ENCODE results near the gene CFAP65.

The CFAP65 gene

DNA sequence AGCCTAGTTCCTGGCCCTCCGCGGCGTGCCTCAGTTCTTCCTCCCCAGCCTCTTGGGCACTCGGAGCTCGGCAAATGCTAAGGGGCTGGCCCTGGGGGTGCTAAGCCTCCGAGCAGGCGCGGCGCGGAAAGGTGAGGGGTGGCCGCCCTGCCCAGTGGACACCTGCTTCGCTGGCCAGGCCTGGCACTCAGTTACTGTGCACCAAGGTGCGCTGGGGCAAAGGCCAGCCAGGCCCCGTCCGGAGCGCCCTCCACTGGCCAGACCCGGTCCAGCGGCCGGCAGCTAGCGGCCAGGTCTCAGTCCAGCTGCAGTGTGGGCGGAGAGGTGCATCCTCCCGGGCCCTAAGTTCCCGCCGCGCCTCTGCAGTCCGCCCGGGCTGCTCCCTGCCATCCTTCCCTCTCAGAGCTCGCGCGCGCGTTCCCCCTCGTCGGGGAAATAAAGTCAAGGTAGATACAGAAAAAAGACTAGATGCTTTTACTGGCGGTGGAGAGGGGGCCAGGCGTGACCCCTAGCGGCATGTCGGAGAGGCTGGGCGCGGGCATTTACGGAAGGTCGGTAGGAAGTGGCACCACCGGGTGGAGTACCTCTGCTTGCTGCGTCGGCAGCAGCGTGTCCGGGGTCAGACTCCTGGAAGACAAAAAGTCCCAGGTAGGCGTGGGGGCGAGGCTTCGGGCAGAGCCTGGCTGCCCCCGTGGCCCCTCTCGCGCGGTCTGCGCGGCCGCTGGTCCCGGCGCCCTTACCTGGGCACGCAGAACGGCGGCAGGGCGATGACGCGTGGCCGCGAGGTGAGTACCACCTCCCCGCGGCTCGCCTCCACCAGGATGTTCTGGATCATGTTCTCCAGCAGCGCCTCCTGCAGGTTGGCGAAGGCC lies 38.7 kb downstream of the CFAP65 start:
- no peak overlapping the region for H3K4me3 ChIP-seq (ENCODE audit: low read depth, low read length)
- no peak for DNase-seq (ENCODE audit: low read depth)
- TF ChIP-seq, protein P1, sequence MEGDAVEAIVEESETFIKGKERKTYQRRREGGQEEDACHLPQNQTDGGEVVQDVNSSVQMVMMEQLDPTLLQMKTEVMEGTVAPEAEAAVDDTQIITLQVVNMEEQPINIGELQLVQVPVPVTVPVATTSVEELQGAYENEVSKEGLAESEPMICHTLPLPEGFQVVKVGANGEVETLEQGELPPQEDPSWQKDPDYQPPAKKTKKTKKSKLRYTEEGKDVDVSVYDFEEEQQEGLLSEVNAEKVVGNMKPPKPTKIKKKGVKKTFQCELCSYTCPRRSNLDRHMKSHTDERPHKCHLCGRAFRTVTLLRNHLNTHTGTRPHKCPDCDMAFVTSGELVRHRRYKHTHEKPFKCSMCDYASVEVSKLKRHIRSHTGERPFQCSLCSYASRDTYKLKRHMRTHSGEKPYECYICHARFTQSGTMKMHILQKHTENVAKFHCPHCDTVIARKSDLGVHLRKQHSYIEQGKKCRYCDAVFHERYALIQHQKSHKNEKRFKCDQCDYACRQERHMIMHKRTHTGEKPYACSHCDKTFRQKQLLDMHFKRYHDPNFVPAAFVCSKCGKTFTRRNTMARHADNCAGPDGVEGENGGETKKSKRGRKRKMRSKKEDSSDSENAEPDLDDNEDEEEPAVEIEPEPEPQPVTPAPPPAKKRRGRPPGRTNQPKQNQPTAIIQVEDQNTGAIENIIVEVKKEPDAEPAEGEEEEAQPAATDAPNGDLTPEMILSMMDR (IDR thresholded peaks at IDR 0.05; ENCODE audit: low read depth, low read length, missing control alignments) = no peak

- DNase-seq (ENCODE audit: low read depth) = no peak
- no peak overlapping the region for H3K4me3 ChIP-seq (ENCODE audit: low read depth, low read length)
- TF ChIP-seq, protein P1 (IDR thresholded peaks at IDR 0.05; ENCODE audit: low read depth, low read length, missing control alignments) = no peak
Observed at GRCh38 chr2:219001577-219002394, 39.5 kb downstream of the CFAP65 start.

GRCh38 chr2:219001100-219001576 lies 40.2 kb downstream of the CFAP65 start:
- DNase-seq (ENCODE audit: low read depth) = no peak
- H3K4me3 ChIP-seq (ENCODE audit: low read depth, low read length) = no peak overlapping the region
- TF ChIP-seq, protein P1 (IDR thresholded peaks at IDR 0.05; ENCODE audit: low read depth, low read length, missing control alignments) = no peak

- TF ChIP-seq, protein P1 (IDR thresholded peaks at IDR 0.05; ENCODE audit: low read depth, low read length, missing control alignments) = no peak
- no peak for DNase-seq (ENCODE audit: low read depth)
- no peak overlapping the region for H3K4me3 ChIP-seq (ENCODE audit: low read depth, low read length)
Observed at GRCh38 chr2:219000569-219000960, 40.8 kb downstream of the CFAP65 start.

DNA sequence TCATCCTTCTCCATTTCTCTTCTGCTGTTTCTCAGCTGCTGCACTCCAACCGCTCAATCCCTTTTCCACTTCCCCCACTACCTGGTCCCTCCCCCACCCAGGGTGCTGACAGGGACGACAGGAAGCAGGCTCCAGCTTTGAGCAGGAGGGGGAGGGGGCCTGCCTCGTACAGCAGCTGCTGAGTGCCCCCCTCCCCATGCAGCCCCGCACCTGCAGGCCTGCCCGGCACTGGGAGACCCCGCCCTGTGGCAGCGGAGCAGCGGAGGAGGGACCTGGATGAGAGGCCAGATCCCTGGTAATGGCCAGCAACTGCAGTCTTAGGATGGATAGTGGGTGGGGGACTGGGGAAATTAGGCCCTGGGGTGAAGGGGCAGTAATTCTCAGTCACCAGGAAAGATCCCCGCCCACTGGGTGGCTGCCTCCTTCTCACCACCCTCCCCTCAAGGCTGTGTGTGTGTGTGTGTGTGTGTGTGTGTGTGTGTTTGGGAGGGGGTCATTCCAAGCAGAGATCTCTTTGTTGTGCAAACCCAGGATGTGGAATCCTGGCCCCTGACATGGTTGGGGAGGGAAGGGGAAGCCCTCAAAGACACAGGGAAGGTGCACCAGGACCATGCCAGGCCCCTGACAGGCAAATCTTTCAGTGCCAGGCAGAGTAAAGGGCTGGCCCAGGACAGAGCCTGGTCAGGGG lies 41.3 kb downstream of the CFAP65 start:
- TF ChIP-seq, protein P1 (IDR thresholded peaks at IDR 0.05; ENCODE audit: low read depth, low read length, missing control alignments) = no peak
- no peak for DNase-seq (ENCODE audit: low read depth)

DNA sequence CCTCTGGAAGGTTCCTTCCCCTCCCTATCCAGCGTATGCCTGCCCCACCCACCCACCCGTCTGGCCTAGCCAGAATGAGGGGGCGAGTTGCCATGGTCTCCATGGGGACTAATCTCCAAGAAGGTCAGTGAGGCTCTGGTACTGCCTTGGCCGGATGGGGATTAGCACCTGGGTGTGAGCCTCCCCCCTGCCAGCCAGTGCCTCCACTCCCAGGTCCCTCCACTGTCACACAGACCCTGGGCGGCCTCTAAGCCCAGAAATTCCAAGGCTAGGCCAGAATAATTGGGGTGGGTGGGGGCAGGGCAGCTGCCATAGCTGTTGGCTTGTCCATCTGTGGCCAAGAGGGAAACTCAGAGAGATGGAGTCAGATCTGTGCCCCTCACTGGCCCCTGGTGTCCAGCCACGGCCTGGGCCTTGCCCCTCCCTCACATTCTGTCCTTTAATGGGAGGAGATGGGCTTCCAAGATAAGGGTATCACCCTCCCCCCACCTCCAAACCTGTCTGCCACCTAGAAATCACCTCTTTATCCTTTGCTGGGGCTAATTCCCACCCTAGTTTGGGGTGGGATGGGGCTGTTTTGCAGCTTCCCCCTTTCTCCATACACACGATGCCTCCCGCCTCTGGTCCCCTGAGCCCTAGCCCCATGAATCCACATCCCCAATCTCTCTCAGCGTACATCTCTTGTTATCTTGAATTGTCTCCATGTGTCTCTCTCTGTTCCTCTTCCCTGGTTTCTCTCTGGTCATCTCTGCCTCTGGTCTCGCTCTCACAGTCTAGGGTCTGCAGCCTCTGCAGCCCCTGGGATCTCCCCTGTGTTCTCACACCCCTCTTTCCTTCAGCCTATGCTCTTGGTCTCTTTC lies 42.1 kb downstream of the CFAP65 start:
- DNase-seq (ENCODE audit: low read depth) = no peak
- TF ChIP-seq, protein P1 (IDR thresholded peaks at IDR 0.05; ENCODE audit: low read depth, low read length, missing control alignments) = no peak
- H3K4me3 ChIP-seq (ENCODE audit: low read depth, low read length) = no peak overlapping the region

More for the DNA sequence above, 41.3 kb downstream of the CFAP65 start:
- no peak overlapping the region for H3K4me3 ChIP-seq (ENCODE audit: low read depth, low read length)
